K562 (cell line): ENCODE results near the gene EXOC6. TPM values are rescaled to one million over a fixed set of nuclear protein-coding genes. Genes with fewer than 3 reads are reported as not detected.

Source experiments
- ATAC-seq: fragments of 200-7000 bp; cut with Tn5 transposase; 3 replicates; pipeline ENCODE4 v1.9.1; 2020; ENCODE audit warnings: moderate library complexity
- BruUV-seq: library from RNA; stranded (reverse); fragments of 400-500 nt; replicated peaks from 2 replicates; lab custom pipeline; 2021; lab: Mats Ljungman, UMichigan
- CTCF ChIA-PET: fragments of 300-600 bp; formaldehyde crosslinking; extraction: SDS; loops from one replicate; lab custom pipeline; 2021; ENCODE audit warnings: low intra/inter-chr PET ratio; lab: Yijun Ruan, JAX
- POLR2A ChIA-PET: fragments of 300-600, 350-650 bp; sonication (Branson Sonifier 250); formaldehyde crosslinking; extraction: SDS; loops from one replicate; lab custom pipeline; 2021; ENCODE audit warnings: antibody characterized with exemption, inconsistent platforms; lab: Yijun Ruan, JAX
- DNase-seq, 4 experiments: peaks; one replicate each; pipeline versions ENCODE4 v3.0.0 to v3.0.0-alpha.2; 2011 to 2018; ENCODE audit warnings: low spot score in 3 of 4, mixed read lengths in 3 of 4; ENCODE audit errors: extremely low read depth in 1 of 4
- FAIRE-seq: peaks from 2 replicates; lab custom pipeline; 2011; peaks lifted over from hg19 to GRCh38; lab: Jason Lieb, UNC
- H2AFZ ChIP-seq: 2 replicates; pipeline ENCODE4 v1.6.0; 2011; ENCODE audit warnings: low read depth, low read length, control low read depth, inconsistent platforms
- H3K27ac ChIP-seq: fragments of 200-600 bp; 3 replicates; pipeline ENCODE4 v1.8.0; 2011; ENCODE audit warnings: low read depth, mild to moderate bottlenecking, control low read depth, inconsistent platforms, low read length, moderate library complexity, mixed read lengths; ENCODE audit errors: extremely low read depth
- H3K27me3 ChIP-seq, 2 experiments: fragments of 300-600 bp in 1 of 2; 2 replicates in 1 of 2; 3 replicates in 1 of 2; pipeline versions ENCODE4 v1.6.0 to v1.8.0; 2011; ENCODE audit warnings: inconsistent platforms in 2 of 2, low read length in 2 of 2, mild to moderate bottlenecking in 1 of 2, mixed read lengths in 1 of 2, moderate library complexity in 1 of 2; ENCODE audit not compliant: control insufficient read depth in 2 of 2, insufficient read depth in 2 of 2
- H3K36me3 ChIP-seq: fragments of 300-600 bp; 3 replicates; pipeline ENCODE4 v1.8.0; 2011; ENCODE audit warnings: mild to moderate bottlenecking, low read length, inconsistent platforms; ENCODE audit not compliant: control insufficient read depth, insufficient read depth
- H3K4me1 ChIP-seq, 2 experiments: fragments of 200-600 bp in 1 of 2; replicated peaks in 1 of 2; 2 replicates in 1 of 2; 3 replicates in 1 of 2; pipeline versions ENCODE4 v1.5.1 to v1.8.0; 2011; ENCODE audit warnings: inconsistent platforms in 2 of 2, low read length in 2 of 2, mild to moderate bottlenecking in 1 of 2, mixed read lengths in 1 of 2, moderate library complexity in 1 of 2; ENCODE audit not compliant: control insufficient read depth in 2 of 2, insufficient read depth in 2 of 2
- H3K4me2 ChIP-seq: 2 replicates; pipeline ENCODE4 v1.6.1; 2011; ENCODE audit warnings: low read length, control low read depth, inconsistent platforms, mixed read lengths; ENCODE audit not compliant: insufficient read depth
- H3K4me3 ChIP-seq: fragments of 200-600 bp; sonication (generic), shearing (Covaris generic); 2 replicates; pipeline ENCODE4 v1.5.1; 2016; ENCODE audit warnings: control low read depth, inconsistent platforms
- H3K79me2 ChIP-seq: fragments of 200-600 bp; 3 replicates; pipeline ENCODE4 v1.8.0; 2011; ENCODE audit warnings: low read length, inconsistent platforms; ENCODE audit not compliant: control insufficient read depth, insufficient read depth
- H3K9ac ChIP-seq, 2 experiments: 2 replicates each; pipeline versions ENCODE4 v1.6.0 to v1.6.1; 2011; ENCODE audit warnings: low read depth in 2 of 2, low read length in 2 of 2, control low read depth in 1 of 2, inconsistent platforms in 1 of 2, mild to moderate bottlenecking in 1 of 2, mixed read lengths in 1 of 2; ENCODE audit not compliant: insufficient read depth in 1 of 2
- H3K9me1 ChIP-seq: one replicate; pipeline ENCODE4 v1.6.0; 2011; ENCODE audit warnings: inconsistent platforms, mild to moderate bottlenecking, low read length, moderate library complexity; ENCODE audit not compliant: control insufficient read depth, insufficient read depth
- H3K9me3 ChIP-seq: replicated peaks from 2 replicates; pipeline ENCODE4 v1.5.1; 2011; ENCODE audit warnings: low read depth, low read length, inconsistent platforms; ENCODE audit not compliant: control insufficient read depth, insufficient read depth
- H4K20me1 ChIP-seq: replicated peaks from 2 replicates; pipeline ENCODE4 v1.6.1; 2011; ENCODE audit warnings: low read length, inconsistent platforms, mixed read lengths; ENCODE audit not compliant: control insufficient read depth, insufficient read depth
- CBX2 ChIP-seq: fragments of 200-600 bp; sonication (generic); IDR thresholded peaks from one replicate; pipeline ENCODE4 v1.6.1; 2012; ENCODE audit warnings: mild to moderate bottlenecking, low read length, inconsistent platforms; ENCODE audit not compliant: insufficient read depth, poor library complexity, severe bottlenecking
- CREB3L1 ChIP-seq: fragments of 450-650 bp; IDR thresholded peaks from 2 replicates; pipeline ENCODE4 v1.6.1; 2014; ENCODE audit warnings: low read depth, mild to moderate bottlenecking, moderate library complexity, borderline replicate concordance
- CTCF ChIP-seq, 3 experiments: IDR thresholded peaks in 2 of 3; conservative IDR thresholded peaks in 1 of 3; 2 replicates each; pipeline ENCODE4 v1.5.1; 2011 to 2012; ENCODE audit warnings: low read length in 3 of 3, mild to moderate bottlenecking in 3 of 3, control low read depth in 2 of 3, improper control_type of control experiment in 1 of 3, inconsistent platforms in 1 of 3, low read depth in 1 of 3, mixed read lengths in 1 of 3, moderate library complexity in 1 of 3; ENCODE audit not compliant: insufficient read depth in 2 of 3
- HDGF ChIP-seq: fragments of 450-650 bp; IDR thresholded peaks from 2 replicates; pipeline ENCODE4 v1.6.1; 2016
- NEUROD1 ChIP-seq: fragments of 150-350 bp; IDR thresholded peaks from 2 replicates; pipeline ENCODE4 v1.6.1; 2014; ENCODE audit warnings: borderline replicate concordance, low read length, low read depth; ENCODE audit not compliant: partially characterized antibody
- NR2C2 ChIP-seq, 2 experiments: fragments of 200-800 bp in 1 of 2; sonication (Bioruptor generic) in 1 of 2; sonication (generic) in 1 of 2; formaldehyde crosslinking in 1 of 2; IDR thresholded peaks; 2 replicates each; pipeline versions ENCODE4 v1.6.1 to v1.8.0; 2016 to 2022; ENCODE audit warnings: mild to moderate bottlenecking in 1 of 2, missing compliant biosample characterization in 1 of 2, missing genetic modification characterization in 1 of 2, missing genetic modification reagents in 1 of 2
- RB1 ChIP-seq: fragments of 450-650 bp; IDR thresholded peaks from 2 replicates; pipeline ENCODE4 v1.6.1; 2017; ENCODE audit warnings: low read depth, mild to moderate bottlenecking
- ZNF174 ChIP-seq: fragments of 250-450 bp; sonication (Bioruptor Pico); IDR thresholded peaks from 2 replicates; pipeline ENCODE4 v1.4.0; 2020; ENCODE audit warnings: mild to moderate bottlenecking
- ZNF408 ChIP-seq: fragments of 250-450 bp; sonication (Bioruptor Pico); IDR thresholded peaks from 2 replicates; pipeline ENCODE4 v1.4.0; 2020; ENCODE audit warnings: low read depth, mild to moderate bottlenecking, moderate library complexity
- WGBS: fragments of 100-300 bp; shearing (Covaris generic); methylation state at CpG from one replicate; pipeline ENCODE4 v1.1.6; 2016; ENCODE audit warnings: low coverage, mixed read lengths; ENCODE audit not compliant: insufficient coverage; ENCODE audit errors: missing lambda C conversion rate; 5-methylcytosine and 5-hydroxymethylcytosine counted together
- in situ Hi-C: fragments of 300-500 bp; cut with MboI; formaldehyde crosslinking; loops from 4 replicates; pipeline ENCODE4 v1.15.0; 2018; ENCODE audit warnings: inconsistent platforms, mixed read lengths
- intact Hi-C: fragments of 100-400 bp; cut with micrococcal nuclease; formaldehyde crosslinking; loops from 2 replicates; pipeline ENCODE4 v1.14.2; 2022
- polyA plus RNA-seq, 8 experiments: library from polyadenylated mRNA; depleted of rRNA in 4 of 8; stranded (reverse) in 5 of 8; unstranded in 3 of 8; fragments of >200 nt; fragmentation: Nextera tagmentation in 2 of 8; fragmentation: Illumina TruSeq in 1 of 8; extraction: Ambion mirVana in 2 of 8; extraction: Trizol in 1 of 8; gene quantifications; 2 replicates each; pipeline versions ENCODE4 v1.2.1 to v1.2.3, GENCODE V29; 2011 to 2014; ENCODE audit warnings: inconsistent platforms in 1 of 8, missing spikeins in 1 of 8
- total RNA-seq, 7 experiments: library from RNA; depleted of rRNA in 6 of 7; stranded (reverse); fragments of >200 nt in 6 of 7; fragmentation: Illumina TruSeq in 2 of 7; extraction: Trizol in 2 of 7; gene quantifications; 2 replicates each; pipeline versions ENCODE4 v1.2.1 to v1.2.3, GENCODE V29; 2011 to 2021; ENCODE audit warnings: low replicate concordance in 1 of 7

EXOC6 gene
- total and polyA plus RNA-seq, 9 of the 15 experiments (the other 6 are each of a cell fraction or from before 2014, with no cell fraction given), result 13.9 to 42.8 (median 24.9) TPM

GRCh38 chr10:92886334-92886961, 38.1 kb downstream of the EXOC6 start:
- H4K20me1 ChIP-seq, result no peaks in the 10 kb centered on the region
- intact Hi-C loops (loop anchor here (10.0 kb wide), 3 partner anchors 78 to 468 kb away; no protein-coding TSS in a partner anchor), in situ Hi-C loops (no loop called here)
- no peaks in the 10 kb centered on the region for H3K9me1 ChIP-seq
- BruUV-seq, result no TSS peak
- H3K4me2 ChIP-seq, result no peak overlapping the region
- peaks cover 1 to 17% of the 10 kb centered on the region in 2 experiments; a peak in 3 of 5 replicates for H3K4me1 ChIP-seq
- DNase-seq, result no peak
- 91% methylated on average over 1 of the region's 1 CpG for WGBS
- peaks cover 3% of the 10 kb centered on the region; the same call in 1 of the 2 replicates for H3K9me3 ChIP-seq
- H3K36me3 ChIP-seq, result no peaks in the 10 kb centered on the region
- H3K4me3 ChIP-seq, result no peak overlapping the region
- no peak overlapping the region for H3K9ac ChIP-seq
- H3K27me3 ChIP-seq, result no peaks in the 10 kb centered on the region
- CTCF ChIA-PET, result no interaction called here
- H3K79me2 ChIP-seq, result peaks cover 90% of the 10 kb centered on the region
- no peak for ATAC-seq
- H3K27ac ChIP-seq, result no peak overlapping the region
- POLR2A ChIA-PET, result interaction anchor here (0.5 to 1.6 kb wide), 2 partner anchors 38 to 201 kb away, joined by 3 read pairs; no protein-coding TSS in a partner anchor
- no peak for FAIRE-seq
- TF ChIP-seq NR2C2 (CRISPR knock-in tag; IDR thresholded peaks at IDR 0.05), result no peak
- no peak for TF ChIP-seq NR2C2 (tag; IDR thresholded peaks at IDR 0.05)
- TF ChIP-seq CBX2, result no peak
- TF ChIP-seq ZNF174, result no peak
- no peak for TF ChIP-seq ZNF408 (CRISPR knock-in tag)
- TF ChIP-seq CREB3L1, result no peak
- no peak for TF ChIP-seq CTCF (IDR thresholded peaks at IDR 0.05 in 2 of 3, conservative IDR thresholded peaks at IDR 0.05 in 1 of 3; ENCODE audit: insufficient read depth in 2 of 3, low read depth in 1 of 3, low read length in 3 of 3)
- TF ChIP-seq HDGF, result no peak
- TF ChIP-seq NEUROD1, result no peak
- TF ChIP-seq RB1, result no peak
- no peak overlapping the region for H2AFZ ChIP-seq
